8988T (cell line): ENCODE measurements around the gene KCNMA1.
"Not testable (repeated sequence)": the region's sequence is repeated elsewhere in the genome, so short reads cannot be mapped to it uniquely, and the experiment has no call there.

Source experiments
- DNase-seq: peaks from one replicate; pipeline ENCODE4 v3.0.0; 2011

Gene KCNMA1

DNA sequence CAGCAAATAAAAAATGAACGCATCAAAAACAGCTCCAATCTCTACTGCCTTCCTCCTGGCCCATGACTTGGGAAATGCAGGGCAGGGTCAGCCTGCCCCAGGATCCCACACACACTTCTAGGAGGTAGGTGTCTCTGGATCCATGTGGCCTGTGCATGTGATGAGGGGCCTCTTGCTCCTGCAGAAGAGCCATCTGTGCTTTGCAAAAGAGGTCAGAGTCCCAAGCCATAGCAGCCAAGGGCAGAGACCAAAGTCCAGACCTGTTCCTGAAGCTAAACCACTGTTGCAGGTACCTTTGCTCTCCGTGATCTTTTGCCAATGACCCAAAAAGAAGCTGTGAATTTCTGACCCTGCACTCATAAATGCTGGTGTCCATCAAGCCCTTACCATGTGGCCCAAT, 57.1 kb downstream of the KCNMA1 start:
- DNase-seq: no peak

DNA sequence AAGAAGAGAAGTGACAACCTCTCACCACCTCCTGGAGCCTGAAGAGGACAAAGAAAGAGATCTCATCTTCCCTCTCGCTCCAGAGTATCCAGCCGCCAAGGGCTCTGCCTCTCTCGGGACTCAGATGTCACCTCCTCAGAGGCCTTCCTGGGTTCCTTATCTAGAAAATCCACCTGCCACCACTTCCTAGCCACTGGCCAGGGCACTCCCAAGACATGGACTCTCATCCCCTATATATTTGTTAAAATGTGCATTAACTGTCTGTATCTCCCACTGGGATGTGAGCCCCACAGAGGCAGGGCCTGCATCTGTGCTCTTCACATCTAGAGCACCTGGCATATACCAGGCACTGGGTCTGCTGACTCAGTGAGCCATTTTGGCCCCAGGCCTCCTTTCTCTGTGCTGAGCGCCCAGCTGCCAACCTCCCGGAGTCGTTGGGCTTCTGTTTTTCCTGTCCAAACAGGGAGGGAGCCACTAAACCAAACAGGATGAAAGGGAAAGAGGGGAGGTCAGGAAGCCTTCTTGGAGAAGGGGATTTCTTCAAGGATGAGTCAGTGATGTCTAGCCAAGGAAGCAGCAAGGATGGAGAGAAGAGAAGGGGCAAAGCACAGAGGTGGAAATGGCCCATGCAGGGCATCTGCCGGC, 58.9 kb downstream of the KCNMA1 start:
- DNase-seq: no peak

DNA sequence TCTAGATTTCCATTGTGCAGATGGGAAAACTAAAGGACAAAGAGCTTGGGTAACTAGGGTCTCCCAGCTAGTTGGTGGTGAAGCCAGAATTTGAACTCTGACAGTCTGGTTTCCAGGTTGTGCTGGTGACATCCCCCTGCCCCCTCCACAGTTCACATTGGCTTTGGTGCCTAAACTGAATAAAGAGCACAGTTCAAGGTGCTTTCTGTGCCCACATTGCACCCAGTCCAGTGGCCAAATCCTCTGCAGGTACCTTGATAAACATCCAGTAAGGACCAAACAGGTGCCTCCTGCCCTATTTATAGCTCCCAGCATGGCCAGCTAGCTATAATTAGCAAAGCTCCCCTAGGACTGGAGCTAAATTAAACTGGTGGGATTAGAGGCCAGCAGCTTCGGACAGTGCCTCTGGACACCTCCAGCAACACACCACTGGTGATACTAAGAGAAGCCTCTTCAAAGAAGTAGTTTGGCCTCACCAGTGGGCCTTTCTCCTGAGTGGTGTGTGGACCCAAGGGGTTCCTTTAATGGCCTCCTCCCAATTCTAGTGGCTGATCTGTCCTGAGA, 59.9 kb downstream of the KCNMA1 start:
- no peak for DNase-seq

DNA sequence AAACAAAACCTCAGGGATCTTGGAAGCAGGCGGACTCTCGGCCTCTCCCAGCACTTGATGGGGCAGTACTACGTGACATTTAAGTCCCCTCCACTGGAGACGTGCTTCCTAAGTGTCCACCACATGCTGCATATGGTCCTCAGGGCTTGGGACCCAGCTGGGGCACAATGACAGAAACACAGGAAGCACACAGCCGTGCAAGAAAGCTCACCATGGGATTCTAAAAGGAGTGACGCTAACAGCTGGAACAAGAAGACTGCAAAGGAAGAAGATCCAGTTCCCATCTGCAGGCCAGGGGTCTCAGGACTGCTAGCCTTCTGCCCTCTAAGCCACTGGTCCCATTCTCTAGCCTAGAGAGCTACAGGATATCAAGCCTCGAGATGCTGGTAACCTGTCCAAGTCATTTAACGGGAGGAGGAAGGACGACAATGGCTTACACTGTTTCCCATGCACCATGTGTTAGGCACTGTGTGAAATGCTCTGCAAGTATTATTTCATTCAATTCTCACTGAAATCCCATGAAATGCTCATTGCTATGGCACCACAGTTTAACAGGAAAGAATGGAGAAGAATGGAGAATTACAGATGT, 61.1 kb downstream of the KCNMA1 start:
- DNase-seq: no peak

DNA sequence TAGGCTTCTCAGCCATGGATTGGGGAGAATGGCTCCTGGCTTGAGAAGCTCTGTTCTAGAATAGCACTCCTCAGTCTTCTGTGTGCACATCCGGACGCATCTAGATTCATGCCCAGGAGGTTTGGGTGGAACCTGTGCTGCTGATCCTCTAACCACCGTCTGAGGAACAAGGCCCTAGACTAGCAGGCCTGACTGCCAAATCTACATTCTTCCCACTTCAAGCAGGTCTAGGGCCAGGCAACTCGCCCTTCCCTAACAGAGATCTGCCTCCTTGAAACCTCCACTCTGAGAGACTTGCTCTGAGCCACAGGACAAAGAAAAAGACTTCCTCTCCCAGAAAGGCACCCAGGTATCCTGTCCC, 61.6 kb downstream of the KCNMA1 start:
- no peak for DNase-seq

DNA sequence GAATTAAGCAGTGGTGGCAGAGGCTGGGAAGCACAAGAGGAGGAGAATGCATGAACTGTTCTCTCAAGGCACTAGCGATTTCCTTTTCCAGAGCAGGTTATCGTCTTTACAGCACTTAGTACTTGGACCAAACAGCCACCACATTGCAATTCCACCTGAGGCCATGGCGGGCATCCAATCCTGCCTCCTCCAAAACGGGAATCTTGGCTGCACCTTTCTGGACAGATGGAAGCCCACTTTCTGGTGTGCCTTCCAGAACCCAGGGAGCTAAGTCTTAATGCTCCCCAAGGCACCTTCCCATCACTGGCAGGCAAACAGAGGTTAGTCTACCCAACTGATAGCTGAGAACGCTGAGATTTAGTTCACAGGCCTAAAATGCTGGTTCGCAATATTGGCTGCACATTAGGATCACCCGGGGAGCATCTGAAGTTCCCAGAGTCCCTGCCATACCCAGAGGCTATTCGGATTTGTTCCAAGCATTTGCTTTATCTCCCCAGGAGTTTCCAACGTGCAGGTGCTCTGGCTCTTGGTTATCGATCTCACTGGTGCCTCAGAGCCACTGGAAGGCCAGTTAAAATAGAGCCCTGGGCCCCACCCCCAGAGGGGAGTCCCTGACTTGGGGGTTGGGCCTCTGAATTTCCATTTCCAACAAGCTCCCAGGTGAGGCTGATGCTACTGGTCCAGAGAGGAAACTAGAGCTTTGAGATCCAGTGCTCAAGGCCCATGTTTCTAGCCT, 62.2 kb downstream of the KCNMA1 start:
- DNase-seq: no peak

DNA sequence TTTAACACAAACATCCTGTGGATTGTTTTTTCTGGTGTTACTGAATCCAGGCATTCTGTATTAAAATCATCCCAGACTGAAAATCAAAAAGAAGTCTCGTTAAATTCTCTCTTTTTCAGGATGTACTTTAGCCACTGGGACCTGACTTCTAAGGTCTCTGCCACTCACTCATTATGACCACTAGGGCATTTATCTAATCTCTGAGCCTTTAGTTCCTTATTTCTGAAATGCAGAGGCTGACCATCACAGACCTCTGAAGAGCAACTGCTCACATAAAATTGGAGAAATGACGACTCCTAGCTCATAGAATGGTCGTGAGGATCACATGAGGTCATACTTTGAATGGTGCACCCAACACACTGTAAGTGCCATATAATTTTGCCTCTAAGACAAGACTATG, 63.2 kb downstream of the KCNMA1 start:
- no peak for DNase-seq

DNA sequence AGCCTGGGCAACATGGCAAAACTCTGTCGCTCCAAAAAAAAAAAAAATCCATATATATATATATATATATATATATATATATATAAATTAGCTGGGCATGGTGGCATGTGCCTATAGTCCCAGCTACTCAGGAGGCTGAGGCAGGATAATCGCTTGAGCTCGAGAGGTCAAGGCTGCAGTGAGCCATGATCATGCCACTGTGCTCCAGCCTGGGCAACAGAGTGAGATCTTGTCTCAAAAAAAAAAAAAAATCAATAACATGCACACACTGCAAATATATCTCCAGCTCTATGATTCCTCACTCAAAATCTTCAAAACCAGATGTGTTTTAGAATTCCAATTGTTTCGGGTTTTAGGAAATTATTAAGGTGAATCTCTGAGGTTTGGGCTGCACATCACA, 65.1 kb downstream of the KCNMA1 start:
- DNase-seq: not testable (repeated sequence)

DNA sequence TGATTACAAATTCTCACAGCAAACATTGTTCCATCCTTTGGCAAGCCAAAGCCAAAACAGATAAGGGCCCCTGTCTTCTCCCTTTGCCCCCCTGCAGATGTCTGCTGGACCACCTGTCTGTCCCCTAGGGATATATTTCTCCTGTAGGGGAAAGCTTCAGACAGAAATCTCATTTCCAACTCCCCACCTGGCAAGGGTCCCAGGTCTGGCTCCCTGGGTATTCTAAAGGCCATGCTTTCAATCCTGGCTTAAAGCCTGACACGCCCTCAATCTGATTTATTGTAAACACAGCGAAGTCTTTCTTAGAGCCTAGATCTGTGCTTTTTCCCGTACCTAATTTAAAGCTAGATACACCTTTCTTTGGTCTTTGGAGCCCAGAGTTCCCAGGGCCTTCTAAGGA, 66.1 kb downstream of the KCNMA1 start:
- DNase-seq: no peak

DNA sequence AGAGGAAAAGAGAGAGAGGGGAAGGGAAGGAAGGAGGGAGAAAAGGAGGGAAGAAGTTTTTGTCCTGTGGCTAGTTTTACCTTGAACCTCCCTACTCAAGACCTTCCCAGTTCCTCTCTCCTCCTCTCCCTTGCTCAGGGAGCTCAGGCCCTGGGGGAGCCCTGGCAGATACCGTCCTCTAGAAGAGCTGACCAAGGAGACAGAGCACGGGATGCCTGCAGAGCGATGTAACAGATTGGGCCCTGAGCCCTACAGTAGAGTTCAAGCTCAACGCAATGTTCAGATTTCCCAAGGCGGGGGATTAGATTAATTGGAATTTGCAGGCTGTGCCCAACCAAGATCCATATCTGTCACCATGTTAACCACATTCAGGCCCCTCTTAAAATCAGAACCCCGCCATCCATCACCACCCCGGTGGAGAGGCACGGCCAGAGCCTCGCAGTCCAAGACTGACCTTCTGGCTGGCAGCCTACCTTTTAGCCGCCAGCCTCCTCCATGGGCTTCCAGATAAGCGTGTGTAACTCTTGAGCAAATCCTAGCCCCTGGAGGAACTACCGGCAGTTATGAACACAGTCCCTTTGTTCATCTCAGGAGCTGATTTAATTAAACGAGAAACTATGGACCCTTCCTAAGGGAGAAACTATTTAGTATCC, 70.6 kb downstream of the KCNMA1 start:
- no peak for DNase-seq

DNA sequence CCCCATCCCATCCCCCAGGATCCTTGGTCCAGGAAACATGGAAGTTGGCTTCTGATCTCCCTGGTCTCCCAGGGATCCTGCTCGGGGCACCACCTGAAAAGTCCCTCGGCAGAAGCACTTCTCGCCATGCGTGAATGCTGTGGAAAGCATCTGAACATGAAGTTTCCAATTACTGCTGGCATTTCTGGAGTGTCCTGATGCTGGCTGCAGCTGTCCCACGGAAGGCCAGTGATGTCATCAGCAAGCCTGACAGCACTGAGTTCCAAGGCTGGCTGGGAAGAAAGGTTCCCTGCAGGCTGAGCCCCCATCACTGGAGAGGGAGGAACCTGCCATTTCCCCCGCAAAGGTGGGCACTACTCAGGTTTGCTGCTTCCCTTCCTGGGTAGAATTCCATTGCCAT, 71.4 kb downstream of the KCNMA1 start:
- DNase-seq: no peak

DNA sequence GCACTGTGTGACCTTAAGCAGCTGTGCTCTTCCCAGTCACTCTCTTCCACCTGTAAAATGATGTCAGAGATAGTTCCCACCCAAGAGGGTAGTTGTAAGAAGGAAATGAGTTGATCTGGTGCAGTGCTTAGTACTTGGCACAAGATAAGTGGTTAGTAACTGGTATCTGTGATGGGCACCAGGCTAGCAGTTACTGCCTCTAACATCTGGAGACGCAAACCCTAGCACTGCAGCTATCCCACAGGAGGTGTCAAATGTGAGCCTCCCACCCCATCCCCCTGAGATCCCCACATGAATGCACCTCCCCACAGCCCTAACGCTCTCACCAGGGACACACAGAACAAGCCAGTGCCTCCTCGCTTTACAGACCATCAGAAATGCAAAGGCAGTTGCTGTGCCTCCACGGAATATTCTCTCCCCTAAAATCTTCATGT, 72.0 kb downstream of the KCNMA1 start:
- no peak for DNase-seq

DNA sequence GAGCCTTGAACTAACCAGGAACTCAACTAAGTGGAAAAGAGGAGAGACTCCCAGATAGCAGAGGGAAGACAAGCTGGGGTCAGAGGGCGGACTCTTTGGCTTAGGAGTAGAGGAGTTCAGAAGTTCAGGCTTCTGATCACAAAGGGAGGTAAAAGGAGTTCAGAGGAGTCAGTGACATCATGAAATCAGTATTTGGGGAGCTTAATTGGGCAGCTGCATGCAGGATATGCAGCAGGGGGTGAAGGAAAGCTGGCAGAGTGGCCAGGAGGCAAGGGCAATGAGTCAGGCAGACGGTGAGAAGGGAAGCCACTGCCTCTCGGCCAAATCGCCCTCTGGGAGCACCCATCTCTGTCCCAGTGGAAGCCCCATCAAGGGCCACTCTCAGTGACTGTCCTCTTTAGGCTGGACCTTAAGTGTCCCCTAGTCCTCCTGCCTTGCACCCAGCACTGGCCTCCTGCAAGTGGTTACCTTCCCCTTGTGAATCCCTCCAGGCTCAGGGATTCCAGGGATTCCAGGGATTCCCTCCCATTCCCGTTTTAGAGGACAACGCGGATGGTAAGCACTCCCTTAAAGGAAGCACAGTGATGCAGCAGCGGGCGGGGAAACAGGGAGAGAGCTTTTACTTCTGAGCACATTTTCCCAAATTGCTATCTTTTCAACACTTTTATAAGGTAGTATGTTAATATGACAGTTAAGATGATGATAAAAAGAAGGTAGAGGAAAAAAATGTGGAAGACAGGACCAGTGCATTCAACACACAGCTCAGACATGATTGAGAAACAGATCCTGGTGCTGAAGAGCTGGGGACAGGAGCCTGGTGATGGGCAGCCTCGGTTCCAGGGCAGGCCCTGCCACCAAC, 72.6 kb downstream of the KCNMA1 start:
- DNase-seq: peak; percentile 49

DNA sequence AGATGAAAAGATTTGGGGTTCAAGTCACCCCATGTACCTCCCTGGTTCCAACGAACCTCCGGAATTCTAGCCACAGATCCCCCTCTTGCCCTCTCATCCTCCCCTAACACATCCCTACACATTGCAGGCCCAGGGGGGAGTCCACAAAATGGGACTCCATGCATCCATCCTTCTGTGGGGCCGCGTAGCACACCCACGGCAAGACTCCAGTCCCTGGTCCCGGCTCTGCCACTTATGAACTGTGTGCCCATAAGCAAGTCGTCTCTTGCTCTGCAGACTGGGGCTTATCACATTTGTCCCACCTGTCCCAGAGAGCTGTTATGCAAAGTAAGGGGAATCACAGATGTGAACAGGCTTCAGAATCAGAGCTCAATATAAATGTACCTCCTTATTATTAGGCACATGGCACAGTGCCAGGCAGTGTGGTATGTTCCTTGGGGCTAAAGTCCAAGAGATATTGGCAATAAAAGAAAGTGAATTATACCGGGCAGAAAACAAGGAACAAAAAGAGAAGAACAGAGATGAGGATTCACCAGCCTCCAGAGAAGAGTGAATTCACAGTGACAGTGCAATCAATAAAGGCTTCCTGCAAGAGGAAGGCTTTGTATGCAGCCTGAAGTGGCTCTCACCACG, 73.9 kb downstream of the KCNMA1 start:
- no peak for DNase-seq

DNA sequence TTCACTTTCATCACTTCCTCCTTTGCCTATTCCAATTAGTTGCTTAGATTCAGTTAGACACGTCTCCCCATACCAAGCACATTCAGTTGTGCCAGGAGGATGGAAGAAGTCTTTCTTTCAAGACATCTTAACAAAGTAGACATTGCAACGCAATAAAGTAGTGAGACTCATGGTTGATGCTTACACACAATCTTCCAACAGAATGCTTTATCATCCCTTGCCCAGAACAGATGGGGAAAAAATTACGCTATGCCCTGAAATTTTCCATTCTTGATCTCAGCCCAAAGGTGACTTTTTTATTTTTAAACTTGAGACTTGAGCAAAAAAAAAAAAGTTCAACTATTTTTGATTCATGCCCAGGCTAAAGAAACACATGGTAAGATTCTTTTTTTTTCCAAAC, 74.9 kb downstream of the KCNMA1 start:
- DNase-seq: no peak

DNA sequence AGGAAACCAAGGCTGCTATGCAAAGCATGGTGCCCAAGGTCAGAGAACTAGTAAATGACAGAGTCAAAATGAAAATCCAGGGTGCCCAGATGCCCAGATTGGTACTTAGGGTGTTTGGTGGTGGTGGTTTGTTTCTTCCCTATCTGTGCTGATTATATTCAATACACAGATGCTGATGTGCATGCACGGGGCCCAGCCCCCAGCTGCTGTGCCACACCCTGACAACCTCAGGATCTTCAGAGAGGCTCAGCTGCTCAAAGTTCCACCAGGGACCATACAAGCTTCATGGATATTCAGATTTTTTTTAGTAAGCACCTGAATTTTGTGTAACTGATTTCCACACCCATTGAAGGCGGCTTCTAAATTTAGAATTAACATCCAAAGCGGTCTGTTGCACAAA, 75.6 kb downstream of the KCNMA1 start:
- DNase-seq: no peak

DNA sequence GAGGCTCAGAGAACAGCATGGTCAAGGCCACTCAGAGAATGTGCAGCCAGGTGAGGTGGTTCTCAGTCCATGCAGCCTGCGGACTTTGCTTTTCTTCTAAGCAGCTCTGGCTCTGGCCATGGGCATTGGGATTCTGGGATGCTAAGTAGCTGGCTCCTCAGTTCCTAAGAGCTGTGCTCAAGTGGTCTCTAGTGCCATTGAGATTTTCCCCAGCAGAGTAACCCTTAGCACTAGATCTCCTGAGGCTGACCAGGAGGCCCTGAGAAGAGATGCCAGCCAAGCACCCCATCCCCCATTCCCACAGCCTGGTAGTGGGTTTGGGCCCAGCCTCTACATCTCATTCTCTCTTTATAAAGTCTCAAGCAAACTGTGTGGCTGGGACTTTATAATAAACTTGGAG, 77.1 kb downstream of the KCNMA1 start:
- no peak for DNase-seq

DNA sequence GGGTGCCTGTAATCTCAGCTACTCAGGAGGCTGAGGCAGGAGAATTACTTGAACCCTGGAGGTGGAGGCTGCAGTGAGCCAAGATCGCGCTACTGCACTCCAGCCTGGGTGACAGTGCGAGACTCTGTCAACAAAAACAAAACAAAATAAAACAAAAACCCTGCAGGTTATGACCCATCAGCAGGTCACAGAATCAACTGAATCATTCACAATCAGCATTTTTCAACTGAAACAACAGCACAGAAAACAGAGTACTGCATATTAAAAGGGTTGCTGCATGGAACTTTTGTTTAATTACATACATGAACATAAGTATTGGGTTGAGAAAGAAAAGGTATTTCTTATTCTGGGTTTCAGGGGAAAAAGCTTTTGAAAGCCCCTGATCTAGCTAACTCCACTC, 77.6 kb downstream of the KCNMA1 start:
- DNase-seq: no peak

DNA sequence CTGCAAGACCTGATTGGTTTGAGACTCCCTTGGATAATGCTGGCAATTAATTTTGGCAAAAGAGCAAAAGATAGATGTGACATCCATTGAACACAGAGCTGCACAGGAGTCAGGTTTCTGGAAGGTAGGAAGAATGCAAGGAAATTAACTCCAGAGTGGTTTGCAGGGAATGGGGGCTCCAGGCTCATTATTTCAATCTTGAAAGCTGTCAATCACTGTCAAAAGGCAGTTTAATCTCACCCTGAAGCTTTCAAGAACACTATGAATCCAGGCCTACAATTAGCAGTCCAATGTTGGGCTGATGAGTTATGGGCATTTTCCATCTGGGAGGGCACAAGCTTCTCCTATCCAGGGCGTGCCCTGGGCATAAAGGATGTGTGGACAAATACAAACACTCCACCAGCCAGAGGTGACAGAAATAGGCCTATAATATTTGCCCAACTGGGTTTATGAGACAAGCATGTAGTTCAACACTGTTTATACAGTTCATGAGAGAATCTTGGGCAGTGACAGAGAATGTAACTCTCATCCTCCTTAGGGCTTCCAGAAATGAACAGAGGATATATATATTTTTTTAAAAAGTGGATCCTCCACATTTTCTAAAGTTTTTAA, 80.5 kb downstream of the KCNMA1 start:
- no peak for DNase-seq

DNA sequence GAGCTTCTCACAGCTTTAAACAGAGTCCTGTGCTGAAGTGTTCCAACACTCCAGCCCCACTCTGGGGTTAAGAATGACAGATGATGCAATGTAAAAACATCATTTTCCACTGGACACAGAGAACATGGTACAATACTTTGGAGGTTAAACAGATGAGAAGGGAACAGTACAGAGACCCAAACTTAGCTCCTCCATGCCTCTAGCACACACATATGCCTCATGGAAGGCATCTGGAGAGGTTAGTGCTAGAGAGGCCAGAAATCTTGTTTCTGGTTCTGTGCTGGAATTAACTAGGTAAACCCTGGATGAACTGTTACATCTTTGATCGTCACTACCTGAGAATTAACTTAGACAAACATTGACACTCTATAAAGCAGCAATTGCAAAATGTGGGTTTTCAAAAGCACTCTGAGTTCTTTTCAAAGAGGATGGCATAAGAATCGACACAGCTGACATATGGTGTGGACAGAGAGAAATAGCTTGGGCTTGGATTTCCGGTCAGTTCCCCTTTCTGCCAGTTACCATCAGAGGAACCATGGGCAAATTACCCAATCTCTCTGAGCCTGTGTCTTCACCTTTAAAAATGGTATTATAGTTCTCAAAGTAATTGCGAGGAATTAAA, 81.9 kb downstream of the KCNMA1 start:
- DNase-seq: no peak

DNA sequence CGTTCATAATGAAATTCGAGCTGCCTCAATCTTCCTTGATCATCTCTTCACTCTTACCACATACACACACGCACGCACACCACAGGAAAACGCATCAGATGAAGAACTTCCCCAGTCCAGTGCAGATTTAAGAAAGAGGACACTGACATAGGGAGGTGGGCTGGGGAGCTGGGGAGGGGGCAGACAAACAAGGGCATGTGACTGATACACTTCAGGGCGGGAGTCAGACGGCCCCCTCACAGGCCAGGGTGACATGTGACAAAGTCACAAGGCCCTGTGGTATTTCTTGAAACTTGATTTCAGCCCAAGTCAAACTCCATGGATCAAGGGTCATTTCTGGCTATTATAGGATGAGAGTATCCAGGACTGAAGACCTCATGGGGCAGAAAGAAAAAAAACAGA, 82.6 kb downstream of the KCNMA1 start:
- no peak for DNase-seq
